HS-5 (cell line): ENCODE data around the gene FILIP1L.

Experiments
- DNase-seq: peaks from one replicate; pipeline ENCODE4 v3.0.0-alpha.2; 2012; ENCODE audit warnings: low read depth

The FILIP1L gene

DNA sequence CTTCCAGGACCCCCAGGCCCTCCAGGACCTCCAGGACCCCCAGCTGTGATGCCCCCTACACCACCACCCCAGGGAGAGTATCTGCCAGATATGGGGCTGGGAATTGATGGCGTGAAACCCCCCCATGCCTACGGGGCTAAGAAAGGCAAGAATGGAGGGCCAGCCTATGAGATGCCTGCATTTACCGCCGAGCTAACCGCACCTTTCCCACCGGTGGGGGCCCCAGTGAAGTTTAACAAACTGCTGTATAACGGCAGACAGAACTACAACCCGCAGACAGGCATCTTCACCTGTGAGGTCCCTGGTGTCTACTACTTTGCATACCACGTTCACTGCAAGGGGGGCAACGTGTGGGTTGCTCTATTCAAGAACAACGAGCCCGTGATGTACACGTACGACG lies 318.7 kb downstream of the FILIP1L start:
- DNase-seq: no peak

DNA sequence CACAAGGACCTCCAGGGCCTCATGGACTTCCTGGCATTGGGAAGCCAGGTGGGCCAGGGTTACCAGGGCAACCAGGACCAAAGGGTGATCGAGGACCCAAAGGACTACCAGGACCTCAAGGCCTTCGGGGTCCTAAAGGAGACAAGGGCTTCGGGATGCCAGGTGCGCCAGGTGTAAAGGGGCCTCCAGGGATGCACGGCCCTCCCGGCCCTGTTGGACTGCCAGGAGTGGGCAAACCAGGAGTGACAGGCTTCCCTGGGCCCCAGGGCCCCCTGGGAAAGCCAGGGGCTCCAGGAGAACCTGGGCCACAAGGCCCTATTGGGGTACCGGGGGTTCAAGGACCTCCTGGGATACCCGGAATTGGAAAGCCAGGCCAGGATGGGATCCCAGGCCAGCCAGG lies 319.8 kb downstream of the FILIP1L start:
- no peak for DNase-seq

DNA sequence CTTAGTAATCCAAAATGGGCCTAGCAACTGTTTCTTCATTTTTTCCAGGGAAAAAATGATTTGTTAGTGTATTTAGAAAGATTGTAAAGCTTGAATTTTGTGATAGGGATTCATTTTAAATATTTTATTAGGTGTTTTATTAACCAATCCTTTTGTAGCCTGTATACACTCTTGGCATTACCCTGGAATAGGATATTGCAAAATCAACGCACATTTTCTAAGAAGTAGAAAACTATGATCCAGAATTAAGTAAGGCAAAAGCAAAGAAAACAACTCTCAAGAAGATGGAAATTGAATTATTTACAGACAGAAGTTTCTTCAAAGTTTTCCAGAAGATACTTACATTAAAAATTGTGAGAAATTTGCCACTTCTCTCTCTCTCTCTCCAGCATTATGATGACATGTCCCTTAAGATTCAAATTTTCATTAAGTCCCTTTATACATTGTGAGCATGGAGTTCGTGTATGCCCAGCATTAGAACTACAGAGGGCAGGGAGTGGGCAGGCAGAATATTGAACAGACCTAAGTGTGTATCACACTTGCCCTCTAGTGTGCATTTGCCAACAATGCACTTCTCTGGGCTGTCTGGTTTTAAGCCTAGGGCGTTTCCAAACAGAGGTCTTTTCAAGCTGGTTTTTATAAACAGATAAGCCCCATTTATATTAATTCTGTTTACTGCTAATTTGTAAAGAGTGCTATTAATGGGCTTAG lies 325.1 kb downstream of the FILIP1L start:
- no peak for DNase-seq
